NCI-H82 treated with DMSO at 0.1 percent for 48 hours (cell line): ENCODE results near the gene RBPJ.
A peak's percentile ranks its signal among the peaks of the same experiment; 100 is the strongest.
"Not testable (repeated sequence)": the region's sequence is repeated elsewhere in the genome, so short reads cannot be mapped to it uniquely, and the experiment has no call there.

Source experiments
- DNase-seq: peaks from one replicate; lab custom pipeline; 2025; ENCODE audit not compliant: unreplicated experiment; lab: John Stamatoyannopoulos, UW

RBPJ gene

DNA sequence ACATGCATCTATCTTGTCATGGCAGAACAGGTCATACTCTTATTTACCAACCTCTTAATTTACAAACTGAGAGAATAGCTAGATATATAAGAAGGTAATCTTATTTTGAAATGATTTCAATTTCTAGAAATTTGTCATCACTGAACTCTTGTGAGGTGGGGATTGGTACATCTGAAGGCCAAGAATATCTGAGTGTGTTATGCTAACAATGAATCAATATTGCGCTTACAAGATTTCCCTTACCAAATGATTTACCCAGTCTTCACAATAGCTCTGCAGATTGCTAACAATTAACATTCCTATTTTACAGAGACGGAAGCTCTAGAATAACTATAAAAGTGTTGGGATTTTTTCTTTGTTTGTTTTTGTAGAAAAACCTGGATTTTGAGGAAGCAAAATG lies 48.3 kb downstream of the RBPJ start:
- no peak for DNase-seq

DNA sequence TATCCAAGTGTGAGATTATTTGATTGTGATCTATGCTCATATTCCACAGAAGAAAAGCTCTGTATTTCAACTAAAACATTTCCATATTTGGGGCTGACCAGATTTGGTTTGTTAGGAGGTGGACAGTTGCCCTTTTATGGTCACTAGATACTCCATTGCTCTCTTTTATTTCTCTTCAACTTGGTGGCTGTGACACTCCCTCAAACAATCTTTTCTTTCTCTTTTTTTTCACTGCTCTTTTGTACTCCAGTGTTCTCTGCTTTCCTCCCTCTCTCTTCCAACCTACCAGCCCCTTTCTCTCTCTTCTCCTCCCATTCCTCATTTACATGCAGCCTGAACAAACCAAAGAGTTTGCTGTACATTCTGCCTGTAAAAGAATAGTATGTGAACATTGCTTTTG lies 48.8 kb downstream of the RBPJ start:
- no peak for DNase-seq

DNA sequence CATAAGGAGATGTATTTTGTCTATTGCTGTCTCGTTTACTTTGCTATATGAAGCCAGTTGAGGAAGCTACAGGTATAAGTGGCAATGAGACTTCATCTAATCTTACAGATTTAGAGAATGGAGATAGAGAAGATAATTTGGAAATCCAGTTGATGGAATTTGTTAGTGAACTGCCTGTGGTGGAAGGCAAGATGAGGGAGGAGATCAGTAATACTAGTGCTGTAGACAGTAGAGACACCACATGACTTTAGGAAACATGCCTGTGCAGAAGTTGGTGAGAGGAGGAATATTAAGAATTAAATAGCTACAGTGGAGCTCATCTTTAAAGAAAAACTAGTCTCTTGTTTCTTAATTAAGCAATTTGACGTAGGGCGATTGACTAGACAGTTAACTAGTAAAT lies 51.3 kb downstream of the RBPJ start:
- DNase-seq = no peak

DNA sequence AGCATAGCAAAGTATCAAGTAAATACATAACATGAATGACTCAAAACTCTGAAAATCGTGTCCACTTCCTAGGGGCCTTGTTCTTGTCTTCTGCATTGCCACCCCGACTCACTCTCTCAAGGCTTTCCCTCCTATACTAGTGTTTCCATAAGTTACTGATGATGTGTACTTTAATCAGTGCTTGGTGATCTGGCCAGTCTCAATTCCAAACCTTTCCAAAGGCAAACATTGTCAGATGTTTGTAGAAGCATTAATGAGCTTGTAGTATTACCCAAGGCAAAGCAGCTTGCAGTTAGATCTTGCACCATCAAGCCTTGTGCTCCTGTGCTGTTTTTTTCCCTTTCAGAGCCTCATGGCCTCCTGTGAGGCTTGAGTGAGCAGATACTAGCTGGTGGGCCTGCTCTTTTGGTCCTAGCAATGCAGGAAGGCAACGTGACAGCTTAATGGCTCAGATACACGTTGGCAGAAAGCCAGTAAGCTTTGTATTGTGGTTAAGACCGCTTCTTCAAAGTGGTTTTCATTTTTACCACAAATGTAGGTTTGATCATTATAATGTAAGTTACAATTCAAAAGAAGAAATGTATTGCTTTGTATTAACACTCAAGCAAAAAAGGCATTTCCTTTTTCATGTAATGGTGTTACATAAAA lies 51.8 kb downstream of the RBPJ start:
- peak; percentile 13 for DNase-seq

DNA sequence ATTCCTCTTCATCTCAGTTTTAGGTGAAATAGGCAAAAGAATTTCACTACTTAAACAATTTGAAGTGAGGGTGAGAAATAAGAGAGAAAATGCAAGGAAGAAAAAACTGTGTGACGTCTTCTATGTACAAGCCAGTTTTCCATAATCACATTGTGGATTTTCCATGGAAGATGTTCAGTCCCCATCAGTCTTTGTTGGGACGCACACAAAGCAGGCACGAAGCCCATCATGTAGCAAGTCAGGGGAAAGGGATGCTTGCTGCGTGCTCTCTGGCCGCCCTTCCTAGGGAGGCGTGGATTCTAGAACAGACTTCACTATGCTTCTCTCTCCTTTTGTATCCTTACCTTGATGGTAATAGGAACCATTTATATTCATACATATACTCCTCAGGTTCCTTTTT lies 54.7 kb downstream of the RBPJ start:
- DNase-seq = no peak

DNA sequence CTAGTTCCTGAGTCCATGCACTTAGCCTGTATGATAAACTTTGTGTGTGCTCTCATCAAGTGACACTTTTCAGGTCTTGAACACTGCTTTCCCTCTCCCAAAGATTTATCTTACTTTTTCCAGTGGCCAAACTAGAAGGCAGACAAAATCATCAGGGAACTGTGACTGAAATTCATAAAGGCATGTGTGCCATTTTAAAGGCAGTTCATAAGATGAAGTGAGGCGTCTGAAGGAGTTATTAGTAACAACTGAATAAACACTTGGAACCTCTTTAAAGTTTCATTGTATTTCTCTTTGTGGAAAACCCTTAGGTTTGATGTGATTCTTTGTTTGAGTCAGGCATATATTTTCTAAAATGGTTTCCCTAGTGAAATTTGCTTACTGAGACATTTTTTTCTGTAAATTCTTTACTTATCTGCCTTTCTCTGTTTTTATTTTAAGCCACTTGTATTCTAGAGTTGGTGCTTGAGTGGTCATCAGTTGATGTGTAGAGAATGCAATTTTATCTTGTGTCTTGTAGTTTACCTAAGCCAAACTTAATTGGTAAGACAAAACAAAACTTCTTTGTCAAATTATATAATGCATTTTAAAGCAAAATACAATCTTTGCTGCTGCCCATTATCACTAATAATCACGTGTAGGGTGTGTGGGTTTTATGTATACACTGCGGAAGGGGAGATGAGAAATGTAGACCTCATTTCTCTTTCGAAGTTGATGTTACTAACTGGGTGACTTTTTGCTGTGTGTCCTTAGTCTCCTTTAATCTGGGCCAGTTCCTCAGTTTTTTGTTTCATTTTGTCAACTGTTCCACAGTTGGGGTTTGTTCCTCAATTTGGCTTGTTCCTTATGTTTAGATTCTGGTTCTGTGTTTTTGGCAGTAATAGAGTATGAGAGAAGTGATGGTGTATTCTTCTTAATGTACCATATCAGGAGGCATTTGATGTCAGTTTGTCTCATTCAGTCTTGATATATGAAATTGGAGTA lies 56.8 kb downstream of the RBPJ start:
- no peak for DNase-seq

DNA sequence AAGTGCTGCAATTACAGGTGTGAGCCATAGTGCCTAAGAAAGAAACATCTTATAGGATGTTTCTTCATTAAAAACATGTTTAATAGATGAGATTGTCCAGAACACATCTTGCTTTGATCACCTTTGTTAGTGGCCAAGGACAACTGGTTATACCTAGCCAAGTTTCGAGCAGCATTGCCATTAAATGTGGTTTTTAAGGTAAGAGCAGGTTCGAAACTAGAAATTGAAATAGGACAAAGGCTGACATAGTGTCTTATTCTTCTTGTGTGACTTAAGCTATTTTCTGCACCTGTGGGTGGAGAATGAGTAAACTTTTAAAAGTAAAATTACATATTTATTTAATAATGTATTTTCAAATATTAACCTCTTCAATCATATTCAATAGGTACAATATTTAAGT lies 59.0 kb downstream of the RBPJ start:
- no peak for DNase-seq

DNA sequence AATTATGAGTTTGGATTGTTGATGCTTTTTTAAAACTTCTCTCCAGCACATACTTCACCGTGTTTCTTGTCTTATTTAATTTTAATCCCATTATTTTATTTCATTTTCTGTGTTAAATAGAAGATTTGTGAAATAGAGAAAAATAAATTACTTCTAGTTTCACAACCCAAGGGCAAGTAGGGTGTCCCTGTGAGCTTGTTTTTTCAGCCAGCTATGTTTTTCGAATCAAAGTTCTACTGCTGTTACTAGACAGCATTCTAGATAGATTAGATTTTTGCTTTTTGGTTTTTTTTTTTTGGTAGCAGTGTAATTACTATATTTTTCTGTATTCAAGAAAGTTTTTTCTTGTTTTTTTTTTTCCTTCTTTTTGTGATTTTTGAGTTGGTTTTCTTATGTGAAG lies 59.9 kb downstream of the RBPJ start:
- no peak for DNase-seq

DNA sequence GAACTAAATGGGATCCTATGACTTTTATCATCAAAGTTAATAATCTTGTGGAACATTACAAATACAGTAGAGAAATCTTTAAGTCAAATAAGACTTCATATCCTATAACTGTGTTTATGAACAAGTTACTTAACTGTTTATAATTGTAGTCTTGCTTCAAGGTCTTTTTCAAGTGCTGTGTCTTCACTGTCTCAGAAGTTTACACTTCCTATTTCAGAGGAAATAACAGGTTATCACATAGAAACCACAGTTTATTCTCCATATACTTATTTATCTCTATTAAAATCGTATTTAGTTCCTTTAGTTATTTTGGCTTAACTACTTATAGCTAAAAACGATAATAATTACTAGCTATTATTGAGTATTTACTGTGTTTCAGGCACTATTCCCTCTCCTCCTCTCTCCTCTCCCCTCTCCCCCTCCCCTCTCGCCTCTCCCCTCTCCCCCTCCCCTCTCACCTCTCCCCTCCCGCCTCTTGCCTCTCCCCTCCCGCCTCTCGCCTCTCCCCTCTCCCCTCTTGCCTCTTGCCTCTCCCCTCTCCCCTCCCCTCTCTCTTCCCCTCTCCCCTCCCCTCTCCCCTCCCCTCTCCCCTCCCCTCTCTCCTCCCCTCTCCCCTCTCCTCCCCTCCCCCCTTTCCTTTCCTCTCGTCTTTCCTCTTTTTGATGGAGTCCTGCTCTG lies 63.7 kb downstream of the RBPJ start:
- DNase-seq = no peak

DNA sequence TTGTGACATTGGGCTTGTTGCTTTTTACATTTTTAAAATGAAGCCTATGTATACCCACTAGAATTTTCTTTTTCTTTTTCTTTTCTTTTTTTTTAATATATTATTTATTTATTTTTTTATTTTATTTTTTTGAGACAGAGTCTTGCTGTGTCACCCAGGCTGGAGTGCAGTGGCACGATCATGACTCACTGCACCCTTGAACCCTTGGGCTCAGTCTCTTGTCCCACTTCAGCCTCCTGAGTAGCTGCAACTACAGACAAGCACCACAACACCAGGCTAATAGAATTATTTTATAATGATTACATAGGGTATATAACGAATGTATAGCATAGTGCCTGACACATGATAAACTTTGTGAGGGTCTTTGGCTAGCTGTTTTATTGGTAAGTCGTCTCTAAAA lies 64.9 kb downstream of the RBPJ start:
- no peak for DNase-seq

DNA sequence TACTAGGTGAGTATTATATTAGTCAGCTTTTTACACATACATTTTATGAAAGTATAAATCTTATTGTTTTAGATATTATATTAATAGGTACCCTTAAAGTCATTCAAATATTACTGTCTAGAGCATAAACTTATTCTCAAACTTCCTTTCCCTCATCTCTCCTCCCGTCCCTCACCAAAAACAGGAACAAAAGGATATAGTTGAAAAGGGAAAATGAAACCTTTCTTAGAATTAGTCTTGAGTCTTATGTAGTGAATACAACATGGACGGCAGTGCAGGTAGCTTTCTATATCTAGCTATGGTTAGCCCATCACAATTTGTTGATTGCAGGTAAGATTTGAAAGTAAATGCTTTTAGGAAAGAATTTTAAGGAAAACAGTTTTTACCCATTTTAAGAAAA lies 65.6 kb downstream of the RBPJ start:
- DNase-seq = no peak

DNA sequence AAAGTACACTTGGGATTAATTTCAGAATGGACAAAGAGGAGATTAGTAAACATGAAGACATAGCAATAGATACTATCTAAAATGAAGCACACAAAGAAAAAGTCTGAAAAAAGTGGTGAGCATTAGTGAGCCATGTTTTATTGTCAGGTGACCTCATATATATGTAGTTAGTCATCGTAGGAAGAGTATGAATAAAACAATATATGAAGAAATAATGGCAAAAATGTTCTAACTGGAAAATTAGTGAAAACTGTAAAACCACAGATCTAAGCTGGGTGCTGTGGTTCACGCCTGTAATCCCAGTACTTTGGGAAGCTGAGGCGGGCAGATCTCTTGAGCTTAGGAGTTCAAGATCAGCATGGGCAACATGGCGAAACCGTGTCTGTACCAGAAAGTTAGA lies 67.9 kb downstream of the RBPJ start:
- DNase-seq = no peak

DNA sequence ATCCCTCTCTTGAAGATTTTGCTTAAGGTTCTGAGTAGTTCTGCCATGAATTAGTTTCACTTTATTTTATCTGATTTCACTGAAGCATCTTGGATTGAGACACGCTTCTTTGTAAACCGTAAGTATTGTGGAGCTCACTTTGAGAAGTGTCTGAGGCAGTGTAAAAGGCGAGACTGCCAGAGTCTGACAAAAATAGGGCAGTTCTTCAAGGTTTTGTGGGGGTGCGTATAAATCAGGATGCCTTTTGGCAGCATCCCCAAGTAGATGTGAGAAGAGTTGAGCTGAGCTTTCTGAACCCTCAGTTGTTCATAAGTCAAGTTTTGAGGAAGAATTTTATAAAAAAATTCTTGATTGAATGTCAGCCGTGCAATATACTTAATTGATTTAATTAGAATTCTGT lies 76.3 kb downstream of the RBPJ start:
- no peak for DNase-seq

DNA sequence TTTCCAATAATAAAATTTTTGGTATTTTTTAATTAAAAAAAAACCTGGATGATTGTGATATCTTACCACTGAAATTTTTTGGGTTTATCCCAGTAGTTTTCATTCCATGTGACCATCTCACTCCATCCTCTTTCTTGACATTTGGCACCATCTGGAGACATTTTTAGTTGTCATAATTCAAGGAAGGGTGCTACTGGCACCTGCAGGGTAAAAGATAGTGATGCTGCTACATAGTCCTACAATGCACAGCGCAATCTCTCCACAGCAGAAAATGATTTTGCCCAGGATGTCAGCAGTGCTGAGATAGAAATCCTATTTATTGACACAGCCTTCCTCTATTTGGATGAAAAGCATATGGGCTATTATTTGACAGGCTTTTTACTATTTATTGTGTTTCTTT lies 79.3 kb downstream of the RBPJ start:
- DNase-seq = no peak

DNA sequence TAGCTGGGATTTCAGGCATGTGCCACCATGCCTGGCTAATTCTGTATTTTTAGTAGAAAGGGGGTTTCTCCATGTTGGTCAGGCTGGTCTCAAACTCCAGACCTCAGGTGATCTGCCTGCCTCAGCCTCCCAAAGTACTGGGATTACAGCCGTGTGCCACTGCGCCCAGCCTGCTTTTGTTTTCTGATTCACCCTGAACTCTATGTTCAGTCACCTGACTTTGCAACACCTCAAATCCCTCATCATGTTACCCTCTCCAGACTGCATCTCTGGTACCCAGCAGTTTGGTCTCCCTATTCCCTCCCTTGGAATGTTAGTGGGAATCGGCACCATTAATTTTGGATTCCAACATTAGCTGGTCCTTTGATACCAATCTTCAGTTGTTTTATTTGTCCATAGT lies 81.2 kb downstream of the RBPJ start:
- not testable (repeated sequence) for DNase-seq

DNA sequence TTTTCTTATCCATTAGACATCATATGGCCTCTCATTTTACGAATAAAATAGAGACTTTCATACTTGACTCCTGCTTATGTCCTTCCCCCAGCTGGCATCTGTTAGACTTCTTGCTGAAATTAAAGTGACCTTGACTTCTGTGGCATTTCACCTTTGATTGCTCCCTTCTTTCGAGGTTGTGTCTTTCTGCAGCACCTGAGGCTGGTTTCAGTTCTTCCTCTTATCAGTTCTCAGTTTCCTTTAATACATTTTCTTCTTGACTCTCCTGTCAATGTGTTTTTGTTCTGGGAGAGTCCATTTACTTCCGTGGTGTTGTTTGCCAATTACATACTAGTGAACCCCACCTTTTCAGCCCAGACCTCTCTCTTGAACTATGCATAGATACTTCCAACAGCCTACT lies 81.6 kb downstream of the RBPJ start:
- no peak for DNase-seq

DNA sequence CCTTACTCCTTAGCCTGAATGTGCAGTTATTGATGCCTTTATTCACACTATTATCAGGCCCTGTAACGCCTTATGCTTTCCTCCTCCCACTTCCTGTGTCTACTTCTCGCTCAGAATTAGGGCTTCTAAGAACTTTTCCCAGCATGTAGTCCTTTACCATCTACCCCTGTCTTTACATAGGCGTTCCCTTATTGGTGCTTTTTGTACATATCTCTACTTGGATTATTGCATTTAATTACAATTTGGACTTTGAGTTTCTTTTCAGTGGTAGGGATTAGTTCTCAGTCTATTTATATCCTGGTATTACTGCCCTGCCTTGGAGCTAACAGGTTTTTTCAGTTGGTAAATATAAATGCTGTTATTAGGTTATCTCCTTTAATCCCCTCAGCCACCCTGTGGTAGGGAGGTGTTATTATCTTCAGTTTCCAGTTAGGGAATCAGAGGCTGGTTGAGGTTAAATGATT lies 84.0 kb downstream of the RBPJ start:
- DNase-seq = peak; percentile 67

DNA sequence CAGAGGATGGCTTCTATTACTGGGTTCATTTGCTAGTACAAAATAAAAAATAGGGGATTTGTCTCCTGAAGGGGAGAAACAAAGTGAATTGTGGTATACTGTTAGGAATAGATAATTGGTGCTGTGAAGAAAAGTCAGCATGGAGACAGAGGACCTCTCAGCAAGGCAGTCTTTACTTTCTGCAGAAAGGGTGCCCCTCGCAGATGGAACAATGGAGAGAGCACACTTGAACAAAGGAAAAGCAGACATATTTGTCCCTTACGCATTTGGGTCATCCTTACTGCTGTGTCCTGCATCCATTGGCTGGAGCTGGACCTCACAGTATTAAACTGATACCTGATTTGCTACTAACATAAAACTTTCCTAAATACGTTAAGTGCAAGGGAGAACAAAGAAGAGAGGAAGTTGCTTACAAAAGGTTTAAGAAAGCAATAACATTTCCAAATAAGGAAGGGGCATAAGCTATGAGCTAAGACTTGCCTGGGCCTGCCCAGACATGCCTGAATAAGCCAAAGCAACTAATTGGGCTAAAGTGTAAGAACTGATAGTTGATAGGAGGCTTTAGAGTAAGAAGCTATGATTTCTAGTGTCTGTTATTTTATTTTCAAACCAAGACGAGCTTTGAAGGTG lies 85.6 kb downstream of the RBPJ start:
- DNase-seq = no peak

DNA sequence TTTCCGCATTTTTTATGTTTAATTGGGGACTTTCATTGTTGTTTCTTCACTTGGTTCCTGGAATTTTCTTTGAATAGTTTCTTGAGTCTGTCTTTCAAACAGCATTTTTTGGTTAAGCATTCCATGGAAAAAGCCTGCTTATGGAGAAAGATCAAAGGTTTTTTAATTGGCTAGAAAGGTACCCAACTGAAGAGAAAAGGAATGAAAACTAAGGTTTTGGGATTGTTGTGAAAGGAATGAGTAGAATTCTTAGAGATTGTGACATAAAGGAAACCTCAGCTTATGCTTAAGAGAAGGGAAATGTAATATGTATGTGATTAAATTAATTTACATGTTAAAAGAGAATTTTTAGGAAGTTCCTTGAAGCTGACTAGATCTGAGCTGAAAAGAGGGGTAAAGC lies 86.7 kb downstream of the RBPJ start:
- no peak for DNase-seq

DNA sequence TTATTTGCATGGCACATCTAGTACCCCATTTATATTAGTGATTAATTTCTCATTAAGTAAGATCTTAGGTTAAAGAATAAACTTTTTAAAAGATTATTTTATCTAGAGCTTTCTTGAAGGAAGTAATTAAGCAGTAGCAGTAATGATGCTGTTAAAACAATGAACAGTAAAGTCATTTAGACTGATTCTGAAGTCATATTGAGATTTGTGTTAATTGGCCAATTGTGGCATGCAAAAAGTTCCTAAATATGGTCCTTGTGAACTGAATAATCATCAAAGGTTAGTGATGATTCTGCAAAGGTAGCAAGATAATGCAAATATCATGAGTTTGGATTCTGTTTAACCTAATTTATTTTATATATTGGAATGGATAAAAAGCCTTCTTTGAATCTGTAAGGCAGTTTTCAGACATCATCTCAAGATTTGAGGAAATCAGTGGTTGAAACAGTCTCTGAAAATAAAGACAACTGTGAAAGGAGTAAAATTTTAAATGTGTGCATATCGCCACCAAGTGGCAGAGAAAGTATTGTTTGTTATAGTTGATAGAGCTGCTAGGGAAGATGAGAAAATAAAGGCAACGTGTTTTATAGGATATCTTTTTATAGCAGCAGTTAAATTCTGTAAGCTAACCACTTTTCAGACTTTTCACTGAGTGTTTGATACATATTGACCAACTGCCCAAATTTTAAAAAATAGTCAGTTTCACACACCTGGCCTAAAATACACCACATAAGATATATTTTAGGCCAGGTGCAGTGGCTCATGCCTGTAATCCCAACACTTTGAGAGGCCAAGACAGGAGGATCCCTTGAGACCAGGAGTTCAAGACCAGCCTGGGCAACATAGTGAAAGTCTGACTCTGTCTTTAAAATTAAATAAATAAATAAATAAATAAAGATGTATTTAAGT lies 89.8 kb downstream of the RBPJ start:
- DNase-seq = peak; percentile 3
